ENCODE measurements around the gene PRKCE.

Gene PRKCE

DNA sequence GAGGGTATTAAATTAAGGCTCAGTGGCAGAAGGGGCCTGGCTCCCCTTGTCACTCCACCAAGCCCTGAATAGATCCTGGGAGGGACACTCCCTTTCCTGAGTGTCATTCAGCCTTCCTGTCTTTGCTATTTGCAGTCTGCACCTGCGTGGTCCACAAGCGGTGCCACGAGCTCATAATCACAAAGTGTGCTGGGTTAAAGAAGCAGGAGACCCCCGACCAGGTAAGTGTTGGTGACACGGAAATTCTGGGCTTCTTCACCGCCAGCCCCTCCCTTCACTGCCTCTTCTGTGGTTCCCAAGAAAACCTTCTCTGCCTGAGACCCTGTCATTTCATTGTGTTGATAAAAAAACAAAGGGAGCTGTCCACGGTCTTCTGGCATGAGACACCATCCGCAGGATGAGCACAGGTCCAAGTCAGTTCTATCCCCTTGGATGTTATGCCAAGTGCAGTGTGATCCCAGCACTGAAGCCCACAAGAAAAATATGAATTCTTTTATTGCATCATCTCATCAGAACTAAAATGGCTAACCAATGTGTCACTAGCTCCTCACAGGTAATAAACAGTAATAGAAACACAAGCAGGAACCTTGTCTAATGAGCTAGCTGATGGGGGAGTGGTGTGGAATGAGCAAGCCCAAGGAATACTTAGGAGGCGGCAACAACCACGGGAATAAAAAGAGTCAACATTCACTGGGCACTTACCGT lies 328.8 kb downstream of the PRKCE start:
- DNase-seq = no peak

GRCh38 chr2:45981384-45981930 lies 330.0 kb downstream of the PRKCE start:
- no peak for DNase-seq

DNA sequence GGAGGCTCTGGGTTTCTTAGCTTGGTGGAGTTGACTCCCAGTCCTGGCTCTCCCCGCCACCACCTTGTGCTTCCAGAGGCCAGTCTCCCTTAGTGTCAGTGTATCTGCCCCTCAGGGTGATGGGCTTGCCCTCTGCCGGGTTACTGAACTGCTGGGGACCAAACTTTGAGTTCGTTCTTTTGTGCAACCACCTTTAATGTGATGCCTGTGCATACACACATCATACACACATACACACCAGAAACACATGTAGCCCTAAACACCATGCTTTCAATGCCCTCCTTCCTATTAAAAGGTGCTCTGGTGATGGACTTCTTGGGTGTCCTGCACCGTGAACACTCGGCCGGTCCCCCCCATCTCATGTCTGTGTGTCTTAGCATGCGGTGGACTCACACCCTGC lies 330.6 kb downstream of the PRKCE start:
- DNase-seq = no peak

GRCh38 chr2:45983213-45983612 lies 331.7 kb downstream of the PRKCE start:
- DNase-seq = no peak

DNA sequence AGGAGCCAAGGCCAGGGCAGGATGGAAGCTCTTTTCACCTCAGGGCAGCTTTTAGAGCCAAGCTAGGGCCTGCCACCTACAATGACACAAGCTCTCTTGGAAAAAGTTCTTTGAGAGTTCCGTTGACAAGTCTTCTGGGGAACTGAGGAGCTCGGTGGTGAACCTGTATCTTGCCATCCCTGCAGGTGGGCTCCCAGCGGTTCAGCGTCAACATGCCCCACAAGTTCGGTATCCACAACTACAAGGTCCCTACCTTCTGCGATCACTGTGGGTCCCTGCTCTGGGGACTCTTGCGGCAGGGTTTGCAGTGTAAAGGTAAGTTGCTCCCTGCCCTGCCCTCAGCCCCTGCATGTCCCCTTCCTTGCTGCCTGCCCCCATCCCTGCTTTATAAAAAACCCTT lies 332.9 kb downstream of the PRKCE start:
- DNase-seq = no peak

- DNase-seq = no peak
These were observed 333.5 kb downstream of the PRKCE start for GRCh38 chr2:45984896-45985473.

DNA sequence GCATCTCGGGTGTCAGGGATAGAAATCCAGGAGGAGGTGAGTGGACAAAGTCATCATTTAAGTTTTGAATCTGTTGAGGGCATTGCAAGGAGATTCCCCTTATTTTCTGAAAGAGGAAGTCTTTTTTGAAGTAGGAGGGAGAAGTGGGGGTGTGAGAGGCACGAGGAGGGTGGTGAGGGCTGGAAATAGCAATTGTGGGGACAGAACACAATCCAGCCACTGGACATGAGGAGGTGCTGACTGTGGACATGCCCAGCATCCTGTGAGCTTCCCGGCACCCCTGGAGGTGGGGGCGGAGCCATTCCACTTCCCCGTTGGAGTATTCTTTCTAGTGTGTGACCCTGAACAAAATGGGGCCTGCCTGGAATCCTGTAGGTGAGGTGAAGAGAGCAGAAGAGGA lies 335.0 kb downstream of the PRKCE start:
- no peak for DNase-seq

DNA sequence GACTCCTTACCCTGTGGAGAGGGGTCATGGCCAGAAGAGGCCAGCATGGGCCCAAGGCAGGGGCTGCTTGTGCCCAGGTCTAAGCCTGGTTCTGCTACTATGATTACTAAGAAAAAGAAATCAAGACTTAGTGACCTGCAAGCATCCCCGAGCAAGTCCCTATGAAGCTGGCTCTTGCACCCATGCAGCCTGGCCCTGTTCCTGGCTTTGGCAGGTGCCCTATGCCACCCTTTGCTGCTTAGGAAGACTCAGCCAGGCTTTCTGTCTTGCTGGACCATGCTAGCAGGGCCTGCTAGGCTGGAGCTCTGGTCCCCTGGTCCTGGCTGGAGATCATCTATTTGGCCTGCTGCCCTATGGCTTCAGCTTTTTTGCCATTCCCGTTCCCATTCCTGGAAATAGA lies 336.4 kb downstream of the PRKCE start:
- DNase-seq = no peak

- DNase-seq = no peak
These were observed 337.4 kb downstream of the PRKCE start for GRCh38 chr2:45988879-45989278.

DNA sequence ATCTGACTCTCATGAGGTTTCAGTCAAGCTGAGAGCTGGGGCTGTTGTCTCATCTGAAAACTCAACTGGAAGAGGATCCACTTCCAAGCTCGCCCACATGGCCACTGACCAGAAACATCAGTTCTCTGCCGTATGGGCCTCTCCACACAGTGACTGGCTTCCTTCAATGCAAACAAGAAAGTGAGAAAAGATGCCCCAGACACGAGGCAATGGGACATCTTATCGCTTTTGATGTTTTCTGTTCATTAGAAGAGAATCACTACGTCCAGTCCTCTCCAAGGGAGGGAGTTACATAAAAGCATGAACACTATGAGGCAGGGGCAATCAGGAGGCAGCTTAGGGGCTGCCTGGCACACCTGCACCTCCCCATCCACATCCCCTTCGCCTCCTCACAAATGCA lies 338.7 kb downstream of the PRKCE start:
- DNase-seq = no peak

DNA sequence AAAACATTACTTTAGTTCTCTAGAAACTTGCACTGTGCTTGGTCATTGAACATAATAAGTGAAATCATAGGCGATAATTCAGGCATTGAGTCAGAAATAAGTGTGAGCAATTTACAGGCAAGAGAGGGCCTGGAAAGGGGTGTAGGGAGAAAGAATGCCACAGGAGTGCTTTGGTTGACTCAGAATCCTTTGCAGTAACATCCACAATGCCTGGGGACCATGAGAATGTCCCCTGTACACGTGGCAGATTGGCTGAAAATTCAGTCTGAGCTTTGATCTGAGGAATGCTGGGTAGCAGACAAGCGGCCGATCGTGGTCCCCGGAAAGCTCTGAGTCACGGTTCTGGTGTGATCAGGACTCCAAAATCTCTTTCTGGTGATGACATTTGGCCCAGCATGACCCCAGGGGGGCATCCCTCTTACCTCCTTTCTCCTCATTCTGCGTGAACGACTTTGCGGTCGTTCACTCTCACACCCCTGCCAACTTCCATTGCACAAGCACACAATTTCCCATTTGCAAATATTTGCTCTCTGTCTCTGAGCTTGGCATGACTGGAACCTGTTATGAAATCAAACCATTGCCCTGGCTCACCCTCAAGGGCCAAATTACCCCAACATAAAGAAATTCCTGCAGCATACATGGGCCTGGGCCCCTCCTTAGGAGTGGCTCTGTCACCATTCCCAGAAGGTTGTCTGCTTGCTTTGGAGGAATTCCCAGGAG lies 340.7 kb downstream of the PRKCE start:
- DNase-seq = peak; percentile 70

DNA sequence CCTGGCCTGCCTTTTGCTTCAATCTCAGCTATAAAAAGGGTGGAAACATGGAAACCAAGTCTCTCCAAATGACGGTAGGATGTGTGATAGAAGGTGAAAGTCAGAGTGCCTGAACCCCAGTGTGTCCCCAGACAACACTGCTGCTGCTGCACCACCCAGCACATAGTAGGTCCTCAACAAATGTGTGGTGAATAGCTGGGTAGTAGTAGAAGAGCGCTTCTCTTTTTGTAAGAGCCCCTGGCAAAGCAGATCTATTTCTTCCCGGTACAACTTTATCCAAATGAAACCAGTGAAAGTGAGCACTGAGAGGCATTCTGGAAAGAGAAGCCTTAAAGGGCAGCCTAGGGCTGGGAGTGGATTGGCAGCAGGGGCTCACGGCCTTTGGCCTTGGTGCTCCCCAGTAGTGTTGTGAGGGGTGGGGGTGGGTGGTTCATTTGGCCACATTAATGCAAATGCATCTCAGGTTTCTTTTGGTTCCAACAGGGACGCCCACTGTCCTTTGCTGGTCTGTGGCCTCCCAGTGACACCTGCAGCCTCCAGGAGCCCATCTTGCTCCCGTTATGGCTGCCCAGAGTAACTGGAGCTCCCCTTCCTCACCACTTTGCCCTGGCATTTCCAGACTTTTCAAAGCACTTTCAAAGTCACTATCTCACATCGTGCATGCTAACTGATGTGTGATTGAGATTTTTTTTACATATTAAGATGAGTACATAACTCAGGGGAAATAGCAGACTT lies 341.4 kb downstream of the PRKCE start:
- DNase-seq = no peak

- peak; percentile 36 for DNase-seq
These were observed 342.1 kb downstream of the PRKCE start for GRCh38 chr2:45993476-45993991.

DNA sequence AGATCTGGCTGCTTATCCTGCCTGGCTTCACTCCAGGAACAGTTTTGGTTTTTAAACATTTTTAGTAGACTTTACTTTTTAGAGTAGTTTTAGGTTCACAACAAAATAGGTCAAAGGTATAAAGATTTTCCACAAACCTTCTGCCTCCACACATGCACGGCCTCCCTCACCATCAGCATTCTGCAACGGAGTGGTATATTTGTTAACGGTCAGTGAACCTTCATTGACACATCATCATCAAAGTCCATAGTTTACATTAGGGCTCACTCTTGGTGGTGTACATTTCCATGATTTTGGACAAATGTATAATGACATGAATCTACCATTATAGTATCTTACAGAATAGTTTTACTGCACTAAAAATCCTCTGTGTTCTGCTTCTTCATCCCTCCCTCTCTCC lies 342.6 kb downstream of the PRKCE start:
- DNase-seq = no peak

GRCh38 chr2:46000660-46001059 lies 349.2 kb downstream of the PRKCE start:
- DNase-seq = no peak

DNA sequence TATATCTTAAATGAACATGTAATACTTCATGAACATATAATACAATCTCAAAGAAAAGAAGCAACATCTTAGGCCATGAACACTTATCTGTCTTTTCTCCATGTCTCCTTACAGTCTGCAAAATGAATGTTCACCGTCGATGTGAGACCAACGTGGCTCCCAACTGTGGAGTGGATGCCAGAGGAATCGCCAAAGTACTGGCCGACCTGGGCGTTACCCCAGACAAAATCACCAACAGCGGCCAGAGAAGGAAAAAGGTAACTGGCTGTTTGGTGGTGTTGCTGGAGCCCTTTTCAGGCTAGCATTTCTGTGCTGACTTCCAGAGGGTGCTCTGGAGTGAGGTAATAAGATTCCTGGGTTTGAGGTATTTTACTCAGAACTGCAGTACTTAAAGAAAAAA lies 349.8 kb downstream of the PRKCE start:
- peak; percentile 15 for DNase-seq

- DNase-seq = peak; percentile 57
These were observed 350.4 kb downstream of the PRKCE start for GRCh38 chr2:46001741-46002506.

DNA sequence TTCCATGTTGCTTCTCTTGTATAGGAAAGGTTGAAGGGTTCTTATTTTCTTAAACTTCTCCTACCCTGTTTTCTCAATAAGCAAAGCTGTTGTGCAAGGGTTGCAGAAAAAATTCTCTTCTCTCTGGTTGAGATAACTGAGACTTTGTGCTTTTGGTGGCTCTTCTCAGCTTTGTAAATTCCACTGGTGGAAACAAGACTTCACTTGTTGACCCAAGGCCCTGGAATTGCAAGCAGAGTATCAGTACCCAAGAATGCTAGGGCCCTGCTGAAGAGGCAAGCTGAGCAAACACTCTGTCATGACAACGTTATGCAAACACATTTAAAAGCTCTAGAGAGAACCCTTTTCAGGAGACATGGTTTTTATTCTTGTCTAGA lies 351.0 kb downstream of the PRKCE start:
- no peak for DNase-seq

DNA sequence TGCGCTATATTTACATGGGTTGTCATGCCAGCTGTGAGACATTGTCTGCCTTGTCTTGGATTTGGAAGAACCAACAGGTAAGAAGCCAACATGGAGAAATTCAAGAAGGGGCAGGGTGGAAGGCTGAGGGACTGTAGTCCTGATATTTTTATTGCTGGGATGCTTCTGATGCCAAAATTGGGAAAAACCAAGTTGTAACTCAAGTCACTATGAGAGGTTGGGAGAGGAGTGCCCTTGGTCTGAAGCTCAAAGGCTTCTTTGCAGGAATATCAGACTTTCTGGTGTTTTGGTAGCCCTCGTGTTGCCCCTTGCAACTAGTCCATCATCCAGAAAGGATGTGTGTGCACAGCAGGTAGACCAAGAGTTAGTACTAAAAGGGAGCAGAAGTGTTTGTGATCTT lies 351.5 kb downstream of the PRKCE start:
- no peak for DNase-seq

GRCh38 chr2:46003903-46004473 lies 352.5 kb downstream of the PRKCE start:
- no peak for DNase-seq

DNA sequence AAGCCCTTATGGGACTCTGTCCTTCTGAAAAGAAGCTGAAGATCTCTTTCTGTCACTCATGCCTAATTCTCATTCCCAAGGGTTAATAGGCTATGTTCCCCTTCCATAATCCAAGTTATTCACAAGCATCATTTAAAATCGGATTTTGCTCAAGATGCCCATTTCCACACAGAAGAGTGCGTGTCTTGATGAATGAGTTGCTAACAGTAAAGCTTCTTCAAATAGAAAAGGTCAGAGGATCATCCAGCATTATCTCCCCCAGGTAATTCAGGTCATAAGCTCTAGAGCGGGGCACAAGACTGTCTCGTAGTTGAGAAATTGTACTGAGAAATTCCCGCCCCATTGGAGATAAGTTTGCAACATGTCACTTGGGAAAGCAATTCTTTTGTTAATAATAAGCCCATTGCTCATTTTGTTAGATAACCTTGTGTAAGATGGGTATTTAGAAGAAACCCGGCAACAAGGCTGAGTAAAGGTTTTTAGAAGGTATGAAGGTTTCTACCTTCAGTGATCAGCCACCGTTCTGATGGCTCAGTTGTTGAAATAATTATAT lies 355.1 kb downstream of the PRKCE start:
- no peak for DNase-seq

GRCh38 chr2:46007412-46007811 lies 355.9 kb downstream of the PRKCE start:
- DNase-seq = no peak

Data from NCI-H226 (cell line).